Stimulated activated naive CD8-positive, alpha-beta T cell treated with anti-CD3 and anti-CD28 coated beads, Interleukin-15, amount 100 ng/mL, for 72 hours (primary cell): ENCODE results near the gene ZNF414.
A peak's percentile ranks its signal among the peaks of the same experiment; 100 is the strongest.
"Not testable (repeated sequence)": the region's sequence is repeated elsewhere in the genome, so short reads cannot be mapped to it uniquely, and the experiment has no call there.

ENCODE experiments used
- ATAC-seq: fragments of 150-1000 bp; cut with Tn5 transposase; 2 replicates; pipeline ENCODE4 v1.10.0; 2021; ENCODE audit warnings: mild to moderate bottlenecking, moderate library complexity
- DNase-seq, 2 donors: peaks; one replicate each; pipeline ENCODE4 v3.0.0; 2021 to 2022
- H3K27ac Mint-ChIP-seq, 2 donors: one replicate each; pipeline ENCODE4 v1.8.0; 2022; ENCODE audit warnings: mild to moderate bottlenecking in 2 of 2, mixed read lengths in 2 of 2, moderate library complexity in 2 of 2
- H3K27me3 Mint-ChIP-seq: one replicate; pipeline ENCODE4 v1.8.0; 2022; ENCODE audit warnings: mixed read lengths
- H3K4me1 Mint-ChIP-seq: one replicate; pipeline ENCODE4 v1.8.0; 2022; ENCODE audit warnings: mild to moderate bottlenecking, mixed read lengths
- H3K4me3 Mint-ChIP-seq, 2 donors: one replicate each; pipeline ENCODE4 v1.8.0; 2022; ENCODE audit warnings: mild to moderate bottlenecking in 2 of 2, mixed read lengths in 2 of 2, moderate library complexity in 1 of 2
- H3K9me3 Mint-ChIP-seq, 2 donors: one replicate each; pipeline ENCODE4 v1.8.0; 2022; ENCODE audit warnings: mixed read lengths in 2 of 2

ZNF414 gene

GRCh38 chr19:8529369-8530006, 15.5 kb upstream of the ZNF414 start:
- Mint-ChIP-seq H3K27ac (no peak overlapping the region), H3K27me3 (no peaks in the 10 kb centered on the region), H3K4me1 (peaks cover 12% of the 10 kb centered on the region), H3K9me3 (no peaks in the 10 kb centered on the region), H3K4me3 (no peak overlapping the region)
- ATAC-seq (no peak), DNase-seq (no peak)

GRCh38 chr19:8528500-8528899, 14.5 kb upstream of the ZNF414 start:
- H3K27ac Mint-ChIP-seq: peak overlapping the region in 1 of 2 donors; percentile 81
- H3K27me3 Mint-ChIP-seq: no peaks in the 10 kb centered on the region
- DNase-seq (no peak), ATAC-seq (no peak)
- no peaks in the 10 kb centered on the region for H3K9me3 Mint-ChIP-seq
- peaks cover 12% of the 10 kb centered on the region for H3K4me1 Mint-ChIP-seq
- no peak overlapping the region for H3K4me3 Mint-ChIP-seq

- DNase-seq (no peak), ATAC-seq (no peak)
- Mint-ChIP-seq H3K4me1 (peaks cover 12% of the 10 kb centered on the region), H3K9me3 (no peaks in the 10 kb centered on the region), H3K4me3 (no peak overlapping the region), H3K27me3 (no peaks in the 10 kb centered on the region), H3K27ac (no peak overlapping the region)
Observed at GRCh38 chr19:8526345-8527091, 12.6 kb upstream of the ZNF414 start.

GRCh38 chr19:8525401-8525684, 11.4 kb upstream of the ZNF414 start:
- DNase-seq (no peak), ATAC-seq (no peak)
- Mint-ChIP-seq H3K27ac (no peak overlapping the region), H3K27me3 (no peaks in the 10 kb centered on the region), H3K4me3 (no peak overlapping the region), H3K9me3 (no peaks in the 10 kb centered on the region), H3K4me1 (peaks cover 12% of the 10 kb centered on the region)

GRCh38 chr19:8519388-8519787, 5.4 kb upstream of the ZNF414 start:
- ATAC-seq (no peak), DNase-seq (no peak)
- H3K27me3 Mint-ChIP-seq: no peaks in the 10 kb centered on the region
- H3K4me3 Mint-ChIP-seq: no peak overlapping the region
- H3K27ac Mint-ChIP-seq: no peak overlapping the region
- H3K9me3 Mint-ChIP-seq: no peaks in the 10 kb centered on the region
- peaks cover 54% of the 10 kb centered on the region for H3K4me1 Mint-ChIP-seq

- Mint-ChIP-seq H3K4me1 (peaks cover 61% of the 10 kb centered on the region), H3K27me3 (no peaks in the 10 kb centered on the region), H3K27ac (peak overlapping the region in 1 of 2 donors; percentile 61), H3K4me3 (no peak overlapping the region), H3K9me3 (no peaks in the 10 kb centered on the region)
- ATAC-seq: no peak
- no peak for DNase-seq
Observed at GRCh38 chr19:8518536-8518935, 4.6 kb upstream of the ZNF414 start.

DNA sequence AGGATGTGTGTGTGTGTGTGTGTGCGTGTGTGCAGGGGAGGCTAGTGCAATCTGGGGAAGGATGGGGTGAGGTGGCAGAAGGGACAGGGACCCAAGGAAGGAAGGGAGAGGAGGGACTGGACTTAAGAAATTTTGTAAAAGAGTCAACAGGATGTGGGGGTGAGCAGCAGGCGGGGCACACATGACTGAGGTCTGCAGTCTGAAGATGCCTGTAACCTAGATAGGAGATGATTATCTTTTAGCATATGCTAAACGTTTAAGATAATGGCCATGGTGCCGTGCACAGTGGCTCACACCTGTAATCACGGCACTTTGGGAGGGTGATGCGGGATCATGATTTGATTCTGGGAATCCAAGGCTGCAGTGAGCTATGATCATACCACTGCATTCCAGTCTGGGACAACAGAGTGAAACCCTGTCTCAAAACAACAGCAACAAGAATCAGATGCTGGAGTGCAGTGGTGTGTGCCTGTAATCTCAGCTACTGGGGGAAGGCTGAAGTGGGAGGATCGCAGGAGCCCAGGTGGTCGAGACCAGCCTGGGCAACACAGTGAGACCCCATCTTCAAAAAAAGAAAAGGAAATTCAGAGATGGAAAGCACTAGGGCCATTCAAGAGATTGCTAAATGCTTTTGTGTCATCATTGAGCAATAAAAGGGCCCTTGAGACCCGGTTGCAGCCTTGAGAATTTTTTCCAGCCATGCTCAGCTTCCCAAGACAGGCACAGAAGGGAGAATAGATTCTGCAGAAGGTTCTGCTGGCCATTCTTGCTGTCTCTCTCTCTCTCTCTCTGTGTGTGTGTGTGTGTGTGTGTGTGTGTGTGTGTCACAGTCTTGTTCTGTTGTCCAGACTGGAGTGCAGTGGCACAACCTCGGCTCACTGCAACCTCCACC, 3.8 kb upstream of the ZNF414 start:
- Mint-ChIP-seq H3K4me3 (peak overlapping the region; percentile 21 to 39), H3K4me1 (peaks cover 68% of the 10 kb centered on the region), H3K27me3 (no peaks in the 10 kb centered on the region), H3K9me3 (no peaks in the 10 kb centered on the region), H3K27ac (peak overlapping the region; percentile 22 to 95)
- DNase-seq: peak in 1 of 2 donors; percentile 31
- no peak for ATAC-seq

DNA sequence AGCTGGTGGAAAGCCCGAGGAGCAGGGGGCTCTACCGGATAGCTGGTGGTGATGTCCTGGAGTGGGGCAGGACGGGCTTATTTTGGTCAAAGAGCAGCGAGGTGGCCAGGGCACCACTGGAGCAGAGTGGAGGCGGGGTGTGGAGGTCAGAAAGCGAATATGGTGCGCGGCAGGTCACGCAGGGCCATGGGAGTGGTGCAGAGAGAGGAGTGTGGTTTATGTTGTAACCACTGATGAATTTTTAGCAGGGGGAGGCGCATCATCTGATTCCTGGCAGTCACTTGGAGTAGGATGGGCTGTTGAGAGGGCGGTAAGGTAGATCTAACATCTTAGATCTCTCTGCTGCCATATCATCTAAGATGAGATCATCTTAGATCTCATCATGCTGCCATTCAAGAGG, 1.4 kb upstream of the ZNF414 start:
- Mint-ChIP-seq H3K27ac (peak overlapping the region; percentile 99 to 100), H3K4me3 (peak overlapping the region; percentile 84 to 99), H3K27me3 (no peaks in the 10 kb centered on the region), H3K9me3 (no peaks in the 10 kb centered on the region), H3K4me1 (peaks cover 78% of the 10 kb centered on the region)
- ATAC-seq (peak; percentile 37), DNase-seq (peak; percentile 48 to 58)

GRCh38 chr19:8514505-8515009, 590 bp upstream of the ZNF414 start:
- Mint-ChIP-seq H3K4me3 (peak overlapping the region; percentile 84 to 99), H3K4me1 (peaks cover 73% of the 10 kb centered on the region), H3K27ac (peak overlapping the region; percentile 99 to 100)
- not testable (repeated sequence) for H3K9me3 Mint-ChIP-seq, DNase-seq, H3K27me3 Mint-ChIP-seq, ATAC-seq

- H3K4me3 Mint-ChIP-seq: peak overlapping the region; percentile 84 to 99
- H3K9me3 Mint-ChIP-seq: no peaks in the 10 kb centered on the region
- peaks cover 61% of the 10 kb centered on the region for H3K4me1 Mint-ChIP-seq
- DNase-seq (no peak), ATAC-seq (no peak)
- peak overlapping the region; percentile 94 to 100 for H3K27ac Mint-ChIP-seq
- no peaks in the 10 kb centered on the region for H3K27me3 Mint-ChIP-seq
Observed at GRCh38 chr19:8513036-8513686, 806 bp downstream of the ZNF414 start.

- Mint-ChIP-seq H3K27ac (peak overlapping the region in 1 of 2 donors; percentile 42), H3K4me3 (peak overlapping the region; percentile 59 to 99), H3K4me1 (peaks cover 53% of the 10 kb centered on the region), H3K27me3 (no peaks in the 10 kb centered on the region), H3K9me3 (no peaks in the 10 kb centered on the region)
- peak in 1 of 2 donors; percentile 32 for DNase-seq
- no peak for ATAC-seq
Observed at GRCh38 chr19:8512115-8512967, 1.6 kb downstream of the ZNF414 start.

- peaks cover 47% of the 10 kb centered on the region for H3K4me1 Mint-ChIP-seq
- no peaks in the 10 kb centered on the region for H3K9me3 Mint-ChIP-seq
- no peak overlapping the region for H3K4me3 Mint-ChIP-seq
- H3K27ac Mint-ChIP-seq: no peak overlapping the region
- ATAC-seq (no peak), DNase-seq (no peak)
- no peaks in the 10 kb centered on the region for H3K27me3 Mint-ChIP-seq
Observed at GRCh38 chr19:8511573-8512101, 2.3 kb downstream of the ZNF414 start.

- no peaks in the 10 kb centered on the region for H3K27me3 Mint-ChIP-seq
- no peak overlapping the region for H3K27ac Mint-ChIP-seq
- no peaks in the 10 kb centered on the region for H3K9me3 Mint-ChIP-seq
- H3K4me1 Mint-ChIP-seq: peaks cover 48% of the 10 kb centered on the region
- no peak overlapping the region for H3K4me3 Mint-ChIP-seq
- DNase-seq: no peak
- no peak for ATAC-seq
Observed at GRCh38 chr19:8510589-8511115, 3.3 kb downstream of the ZNF414 start.

DNA sequence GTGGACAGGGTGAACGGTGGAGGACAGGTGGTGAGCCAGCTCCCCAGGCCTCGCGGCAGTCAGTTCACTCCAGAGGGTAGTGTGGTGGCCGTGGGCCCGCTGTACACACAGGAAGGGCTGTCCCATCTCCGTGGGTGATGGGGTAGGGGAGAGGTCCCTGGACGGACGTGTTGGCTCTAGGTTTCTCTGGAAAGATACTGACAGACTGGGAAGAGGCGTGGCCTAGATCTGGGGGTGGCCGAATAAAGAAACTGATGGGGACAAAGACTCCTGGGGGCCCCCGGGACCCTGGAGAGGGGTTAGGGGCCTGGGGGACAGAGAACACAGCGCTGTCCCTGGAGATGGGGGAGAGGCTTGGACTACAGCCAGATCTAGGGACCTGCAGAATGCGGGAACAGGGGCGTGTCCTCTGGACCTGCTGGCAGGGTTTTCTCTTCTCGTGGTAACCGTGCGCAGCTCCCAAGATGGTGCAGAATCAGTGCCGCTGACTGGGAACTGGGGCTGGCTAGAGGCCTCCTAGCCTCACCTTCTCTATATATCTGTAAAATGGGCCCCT, 7.5 kb downstream of the ZNF414 start:
- ATAC-seq: no peak

More for the DNA sequence above, 7.5 kb downstream of the ZNF414 start:
- no peak for DNase-seq
- Mint-ChIP-seq H3K27ac (peak overlapping the region; percentile 4 to 82), H3K4me3 (peak overlapping the region; percentile 95 to 97), H3K27me3 (no peaks in the 10 kb centered on the region), H3K4me1 (peaks cover 40% of the 10 kb centered on the region), H3K9me3 (no peaks in the 10 kb centered on the region)
